ENCODE measurements around the gene YIPF3.

Gene YIPF3

GRCh38 chr6:43461936-43462335, 54.8 kb downstream of the YIPF3 start:
- no peak overlapping the region for H3K27ac ChIP-seq (ENCODE audit: low read length)

More at GRCh38 chr6:43461936-43462335, 54.8 kb downstream of the YIPF3 start:
- Histone ChIP-seq H3K27me3 (ENCODE audit: control insufficient read depth in 1 of 2, insufficient read depth in 2 of 2, low read length in 2 of 2) (peaks cover 12 to 16% of the 10 kb centered on the region in 2 donors), H3K4me1 (ENCODE audit: control insufficient read depth, insufficient read depth, low read length) (no peaks in the 10 kb centered on the region), H3K4me3 (ENCODE audit: low read length in 2 of 2) (no peak overlapping the region), H3K36me3 (ENCODE audit: control insufficient read depth in 2 of 2, insufficient read depth in 2 of 2, low read length in 2 of 2) (no peaks in the 10 kb centered on the region), H3K9me3 (ENCODE audit: control insufficient read depth in 2 of 2, low read length in 2 of 2) (peaks cover 0 to 3% of the 10 kb centered on the region in 2 donors), H3K9ac (ENCODE audit: low read length in 2 of 2) (no peak overlapping the region)
